Thymus (tissue), 11 donors: ENCODE results near the gene DGKH. TPM values are rescaled to one million over a fixed set of nuclear protein-coding genes. Genes with fewer than 3 reads are reported as not detected.

Source experiments
- DNase-seq, 9 donors: peaks; one replicate each; pipeline ENCODE4 v3.0.0-alpha.2; 2013; ENCODE audit warnings: low spot score in 9 of 9, low read depth in 6 of 9, missing footprints in 1 of 9
- H3K27ac ChIP-seq, 2 donors: one replicate each; pipeline ENCODE4 v1.5.1; 2013; ENCODE audit warnings: control low read depth in 1 of 2, low read depth in 1 of 2, low read length in 1 of 2, mild to moderate bottlenecking in 1 of 2, moderate library complexity in 1 of 2
- H3K27me3 ChIP-seq, 2 donors: one replicate each; pipeline ENCODE4 v1.5.1; 2013; ENCODE audit warnings: low read length in 1 of 2; ENCODE audit not compliant: control insufficient read depth in 2 of 2, insufficient read depth in 1 of 2
- H3K36me3 ChIP-seq, 2 donors: one replicate each; pipeline ENCODE4 v1.5.1; 2013; ENCODE audit warnings: low read length in 1 of 2, mild to moderate bottlenecking in 1 of 2, moderate library complexity in 1 of 2; ENCODE audit not compliant: control insufficient read depth in 2 of 2, insufficient read depth in 2 of 2
- H3K4me1 ChIP-seq, 2 donors: one replicate each; pipeline ENCODE4 v1.5.1; 2013; ENCODE audit warnings: low read length in 2 of 2; ENCODE audit not compliant: control insufficient read depth in 2 of 2, insufficient read depth in 2 of 2
- H3K4me3 ChIP-seq, 2 donors: one replicate each; pipeline ENCODE4 v1.5.1; 2013; ENCODE audit warnings: low read length in 2 of 2, control low read depth in 1 of 2, mild to moderate bottlenecking in 1 of 2
- H3K9me3 ChIP-seq, 2 donors: one replicate each; pipeline ENCODE4 v1.5.1; 2013; ENCODE audit warnings: low read length in 1 of 2, mild to moderate bottlenecking in 1 of 2; ENCODE audit not compliant: control insufficient read depth in 2 of 2, insufficient read depth in 1 of 2
- WGBS: extraction: QIAGEN DNeasy Blood & Tissue Kit; methylation state at CpG from one replicate; pipeline ENCODE4 v1.1.7; 2013; 5-methylcytosine and 5-hydroxymethylcytosine counted together
- polyA plus RNA-seq: library from polyadenylated mRNA; stranded (reverse); fragments of 200-250 nt; gene quantifications from one replicate; pipeline ENCODE4 v1.2.3, GENCODE V29; 2013
- total RNA-seq: library from RNA; stranded (reverse); fragments of 120-200 nt; gene quantifications from one replicate; pipeline ENCODE4 v1.2.4, GENCODE V29; 2013
- donor health status: healthy.

DGKH gene
- total and polyA plus RNA-seq, 2 donors = 5.3 to 5.9 TPM

DNA sequence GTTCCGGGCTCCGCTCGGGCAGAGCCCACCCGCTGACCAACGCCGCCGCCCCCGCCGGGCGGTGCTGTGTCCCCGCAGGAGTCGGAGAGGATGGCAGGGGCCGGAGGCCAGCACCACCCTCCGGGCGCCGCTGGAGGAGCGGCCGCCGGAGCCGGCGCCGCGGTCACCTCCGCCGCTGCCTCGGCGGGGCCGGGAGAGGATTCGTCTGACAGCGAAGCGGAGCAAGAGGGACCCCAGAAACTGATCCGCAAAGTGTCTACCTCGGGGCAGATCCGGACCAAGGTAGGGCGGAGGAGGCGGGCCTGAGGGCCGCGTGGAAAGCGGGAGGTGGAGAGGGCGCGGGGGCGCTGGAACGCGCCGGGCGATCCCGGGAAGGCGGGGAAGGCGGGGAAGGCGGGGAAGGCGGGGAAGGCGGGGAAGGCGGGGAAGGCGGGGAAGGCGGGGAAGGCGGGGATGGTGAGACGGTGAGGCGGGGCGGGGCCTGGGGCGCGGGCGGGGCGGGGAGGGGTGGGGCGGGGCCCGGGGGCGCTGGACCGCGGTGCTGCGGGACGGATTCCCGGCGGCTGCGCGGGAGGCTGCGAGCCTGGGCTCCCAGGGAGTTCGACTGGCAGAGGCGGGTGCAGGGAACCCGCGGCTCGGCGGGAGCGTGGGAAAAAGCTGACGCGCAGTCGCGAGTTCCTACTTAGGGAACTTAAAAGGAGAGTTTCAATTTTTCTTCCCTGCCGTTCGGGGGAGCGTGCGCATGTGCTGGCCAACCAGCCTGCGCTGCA is 421 bp downstream of the DGKH start:
- WGBS = under 1% methylated on average over 88 of the region's 91 CpGs
- H3K9me3 ChIP-seq = no peaks in the 10 kb centered on the region

GRCh38 chr13:42049454-42049813 is 986 bp downstream of the DGKH start:
- Histone ChIP-seq H3K9me3 (no peaks in the 10 kb centered on the region), H3K27me3 (peaks cover 0 to 5% of the 10 kb centered on the region in 2 donors), H3K4me1 (peaks cover 6 to 11% of the 10 kb centered on the region in 2 donors), H3K4me3 (peak overlapping the region; percentile 79 to 93), H3K36me3 (no peaks in the 10 kb centered on the region), H3K27ac (peak overlapping the region in 1 of 2 donors; percentile 3)
- 7% methylated on average over 11 of the region's 11 CpGs for WGBS
- no peak for DNase-seq

More for the DNA sequence above, 421 bp downstream of the DGKH start:
- Histone ChIP-seq H3K4me3 (peak overlapping the region; percentile 79 to 93), H3K36me3 (no peaks in the 10 kb centered on the region), H3K27me3 (peaks cover 0 to 5% of the 10 kb centered on the region in 2 donors), H3K4me1 (peaks cover 6 to 11% of the 10 kb centered on the region in 2 donors), H3K27ac (peak overlapping the region in 1 of 2 donors; percentile 90)
- peak in 6 of 9 donors; percentile 46 to 74 (median 52) for DNase-seq

DNA sequence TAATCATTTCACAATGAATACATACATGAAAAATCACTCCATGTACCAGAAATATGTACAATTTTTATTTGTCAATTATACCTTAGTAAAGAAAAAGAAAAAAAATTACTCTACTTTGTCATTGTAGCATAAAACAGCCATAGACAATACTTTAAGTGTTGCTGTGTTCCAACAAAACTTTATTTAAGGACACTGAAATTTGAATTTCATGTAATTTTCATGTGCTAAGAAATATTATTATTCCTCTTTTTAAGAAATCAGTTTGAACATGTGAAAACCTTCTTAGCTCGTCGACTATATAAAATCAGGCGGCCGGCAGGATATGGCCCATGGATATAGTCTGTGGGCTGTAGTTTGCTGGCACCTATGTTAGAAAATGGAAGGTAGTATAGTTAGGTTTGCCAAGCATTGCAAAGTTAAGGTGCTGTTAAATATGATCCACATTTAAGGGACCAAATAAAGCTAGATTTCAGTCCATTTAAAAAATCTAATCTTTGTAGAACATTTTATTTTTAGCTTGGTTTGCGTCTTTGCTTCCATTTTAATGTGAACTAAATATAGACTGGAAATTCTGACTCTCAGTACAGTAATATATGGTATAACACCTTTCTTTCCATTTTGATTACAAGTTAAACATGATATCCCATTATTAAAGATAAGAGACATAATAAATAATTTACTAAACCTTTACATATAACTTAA is 6.5 kb downstream of the DGKH start:
- no peak overlapping the region for H3K4me3 ChIP-seq
- no peaks in the 10 kb centered on the region for H3K9me3 ChIP-seq
- 95% methylated on average over 5 of the region's 5 CpGs for WGBS
- peaks cover 0 to 4% of the 10 kb centered on the region in 2 donors for H3K36me3 ChIP-seq
- no peaks in the 10 kb centered on the region for H3K27me3 ChIP-seq
- no peak overlapping the region for H3K27ac ChIP-seq
- no peak for DNase-seq
- H3K4me1 ChIP-seq = no peaks in the 10 kb centered on the region

DNA sequence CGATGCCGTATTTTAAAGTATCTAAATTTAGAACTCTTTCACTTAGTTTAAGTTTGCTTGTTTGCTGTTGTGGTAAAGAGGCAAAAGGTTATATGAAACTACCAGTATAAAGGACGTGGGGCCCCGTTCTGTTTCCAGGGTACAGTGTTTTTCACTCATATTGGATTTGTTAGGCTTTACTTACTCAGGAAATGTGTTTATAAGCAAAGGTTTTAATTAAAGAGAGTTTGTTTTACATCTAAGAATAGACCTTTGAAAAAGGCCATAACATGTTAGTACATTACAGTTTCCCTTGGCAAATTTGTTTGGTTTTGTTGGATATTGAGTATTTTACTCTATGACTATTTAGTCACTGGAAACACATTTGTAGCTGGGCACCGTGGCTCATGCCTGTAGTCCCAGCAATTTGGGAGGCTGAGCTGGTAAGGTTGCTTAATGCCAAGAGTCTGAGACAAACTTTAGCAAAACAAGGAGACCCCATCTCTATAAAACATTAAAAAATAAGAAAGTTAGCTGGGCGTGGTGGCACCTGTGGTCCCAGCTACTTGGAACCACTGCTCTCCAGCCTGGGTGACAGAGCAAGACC is 7.1 kb downstream of the DGKH start:
- H3K9me3 ChIP-seq = no peaks in the 10 kb centered on the region
- WGBS = 93% methylated on average over 6 of the region's 6 CpGs
- no peak for DNase-seq
- H3K27me3 ChIP-seq = no peaks in the 10 kb centered on the region
- H3K27ac ChIP-seq = no peak overlapping the region
- H3K4me3 ChIP-seq = no peak overlapping the region
- no peaks in the 10 kb centered on the region for H3K4me1 ChIP-seq
- H3K36me3 ChIP-seq = peaks cover under 1 to 4% of the 10 kb centered on the region in 2 donors

GRCh38 chr13:42056146-42056545 is 7.7 kb downstream of the DGKH start:
- DNase-seq = no peak
- H3K4me1 ChIP-seq = no peaks in the 10 kb centered on the region
- no peaks in the 10 kb centered on the region for H3K9me3 ChIP-seq
- H3K27ac ChIP-seq = no peak overlapping the region
- no peaks in the 10 kb centered on the region for H3K27me3 ChIP-seq
- H3K36me3 ChIP-seq = peaks cover 4% of the 10 kb centered on the region in 2 donors
- no peak overlapping the region for H3K4me3 ChIP-seq
- 98% methylated on average over 1 of the region's 1 CpG for WGBS

DNA sequence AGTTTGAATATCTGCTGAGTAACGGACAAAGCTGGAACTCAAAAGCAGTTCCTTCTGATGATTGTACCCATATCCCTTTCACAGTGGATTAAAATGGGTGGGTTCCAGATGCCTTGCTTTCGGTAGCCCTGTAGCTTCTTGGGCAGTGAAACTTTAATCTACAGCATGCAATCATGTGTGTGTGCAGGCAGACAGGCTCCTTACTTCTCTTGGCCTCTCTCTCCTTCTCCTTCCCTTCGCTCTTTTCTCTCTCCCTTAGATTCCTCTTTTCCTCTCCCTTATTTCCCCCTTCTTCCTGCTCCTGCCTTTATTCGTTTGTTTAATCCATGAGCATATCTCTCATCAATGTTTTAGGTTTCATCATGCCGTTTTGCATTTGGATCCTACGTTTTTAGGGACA is 8.1 kb downstream of the DGKH start:
- Histone ChIP-seq H3K4me1 (no peaks in the 10 kb centered on the region), H3K27ac (no peak overlapping the region), H3K4me3 (no peak overlapping the region), H3K9me3 (no peaks in the 10 kb centered on the region), H3K36me3 (peaks cover 4% of the 10 kb centered on the region in 2 donors), H3K27me3 (no peaks in the 10 kb centered on the region)
- DNase-seq = no peak
- WGBS = 96% methylated on average over 6 of the region's 6 CpGs

GRCh38 chr13:42057918-42058530 is 9.6 kb downstream of the DGKH start:
- H3K36me3 ChIP-seq = peaks cover 4 to 6% of the 10 kb centered on the region in 2 donors
- H3K9me3 ChIP-seq = no peaks in the 10 kb centered on the region
- H3K4me1 ChIP-seq = no peaks in the 10 kb centered on the region
- DNase-seq = no peak
- no peak overlapping the region for H3K27ac ChIP-seq
- 96% methylated on average over 2 of the region's 2 CpGs for WGBS
- H3K4me3 ChIP-seq = no peak overlapping the region
- no peaks in the 10 kb centered on the region for H3K27me3 ChIP-seq

GRCh38 chr13:42061943-42062342 is 13.5 kb downstream of the DGKH start:
- DNase-seq = no peak
- Histone ChIP-seq H3K9me3 (no peaks in the 10 kb centered on the region), H3K4me1 (no peaks in the 10 kb centered on the region), H3K36me3 (peaks cover 4 to 12% of the 10 kb centered on the region in 2 donors), H3K27me3 (no peaks in the 10 kb centered on the region), H3K4me3 (no peak overlapping the region), H3K27ac (no peak overlapping the region)

DNA sequence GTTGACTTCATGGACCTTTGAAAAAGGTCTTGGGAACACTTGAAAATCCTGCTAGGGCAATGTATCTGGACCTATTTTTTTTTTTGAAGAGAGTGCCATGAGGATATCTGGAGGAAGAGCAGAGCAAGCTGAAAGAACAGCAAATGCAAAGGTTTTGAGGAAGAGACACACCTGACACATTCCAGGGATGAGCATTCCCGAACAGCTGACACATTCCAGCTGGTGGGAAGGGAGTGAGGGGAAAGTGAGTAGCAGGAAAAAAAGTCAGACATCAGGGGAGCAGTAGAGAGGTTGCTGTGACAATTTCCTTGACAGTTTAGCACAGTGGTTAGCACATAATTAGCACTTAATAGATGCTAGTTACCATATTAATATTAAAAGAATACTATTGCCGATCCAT is 14.7 kb downstream of the DGKH start:
- WGBS = 97% methylated on average over 2 of the region's 2 CpGs
- DNase-seq = no peak
- Histone ChIP-seq H3K4me1 (no peaks in the 10 kb centered on the region), H3K4me3 (no peak overlapping the region), H3K27me3 (no peaks in the 10 kb centered on the region), H3K36me3 (peaks cover 4 to 12% of the 10 kb centered on the region in 2 donors), H3K9me3 (no peaks in the 10 kb centered on the region), H3K27ac (no peak overlapping the region)
